ENCODE measurements around the gene EDARADD. TPM values are rescaled to one million over a fixed set of nuclear protein-coding genes. Genes with fewer than 3 reads are reported as not detected.

The EDARADD gene
- total RNA-seq, 1 experiment from 2014 or later = 0.15 TPM

GRCh38 chr1:236403905-236404696, 10.0 kb downstream of the EDARADD start:
- H3K9me3 ChIP-seq (ENCODE audit: low read depth, low read length, poor library complexity, severe bottlenecking) = no peaks in the 10 kb centered on the region
- TF ChIP-seq CTCF (conservative IDR thresholded peaks at IDR 0.05; ENCODE audit: low read depth, low read length) (no peak), EZH2 (IDR thresholded peaks at IDR 0.05; ENCODE audit: borderline replicate concordance, low read depth, low read length, poor library complexity, severe bottlenecking) (no peak)
- intact Hi-C loops (cut with micrococcal nuclease; ENCODE audit: unreplicated experiment) = no loop called here
- H3K36me3 ChIP-seq (ENCODE audit: insufficient read depth, low read length, poor library complexity, severe bottlenecking) = no peaks in the 10 kb centered on the region
- CTCF ChIA-PET = no interaction called here
- POLR2A ChIA-PET (ENCODE audit: low non-redundant PET) = no interaction called here
- no peaks in the 10 kb centered on the region for H3K4me1 ChIP-seq (ENCODE audit: insufficient read depth, low read length, poor library complexity, severe bottlenecking)
- no peak for DNase-seq (ENCODE audit: low spot score)
- H3K4me3 ChIP-seq (ENCODE audit: low read depth, low read length, poor library complexity, severe bottlenecking) = no peak overlapping the region
- no TSS peak for BruUV-seq (replicated peaks)
- H3K27ac ChIP-seq (ENCODE audit: low read depth, low read length, poor library complexity, severe bottlenecking) = no peak overlapping the region
- no peaks in the 10 kb centered on the region for H3K27me3 ChIP-seq (replicated peaks; ENCODE audit: insufficient read depth, low read depth, low read length, poor library complexity)

DNA sequence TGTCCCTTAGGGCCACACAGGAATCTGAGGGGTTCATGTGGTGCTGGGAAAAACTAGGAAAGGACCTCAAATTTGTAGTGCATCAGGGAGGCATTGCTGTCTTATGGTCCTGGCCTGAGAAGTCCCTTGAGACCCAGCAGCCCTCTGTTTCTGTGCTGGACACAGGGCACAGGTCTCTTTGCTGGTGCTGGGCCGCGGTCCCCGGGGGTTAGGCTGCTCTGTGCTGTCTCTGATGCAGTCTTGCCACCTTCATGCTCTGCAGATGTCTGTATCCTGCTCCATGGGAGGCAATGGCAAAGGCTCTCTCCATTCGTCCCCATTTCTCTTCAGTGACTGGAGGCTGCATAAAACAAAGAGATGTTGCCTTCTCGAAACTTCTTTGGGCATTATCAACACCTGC, 13.0 kb downstream of the EDARADD start:
- POLR2A ChIA-PET (ENCODE audit: low non-redundant PET) = no interaction called here

GRCh38 chr1:236413688-236414087, 19.6 kb downstream of the EDARADD start:
- ChIA-PET POLR2A (ENCODE audit: low non-redundant PET) (no interaction called here), CTCF (no interaction called here)
- Histone ChIP-seq H3K36me3 (ENCODE audit: insufficient read depth, low read length, poor library complexity, severe bottlenecking) (no peaks in the 10 kb centered on the region), H3K27me3 (replicated peaks; ENCODE audit: insufficient read depth, low read depth, low read length, poor library complexity) (no peaks in the 10 kb centered on the region), H3K27ac (ENCODE audit: low read depth, low read length, poor library complexity, severe bottlenecking) (no peak overlapping the region), H3K4me1 (ENCODE audit: insufficient read depth, low read length, poor library complexity, severe bottlenecking) (no peaks in the 10 kb centered on the region), H3K9me3 (ENCODE audit: low read depth, low read length, poor library complexity, severe bottlenecking) (no peaks in the 10 kb centered on the region), H3K4me3 (ENCODE audit: low read depth, low read length, poor library complexity, severe bottlenecking) (no peak overlapping the region)
- intact Hi-C loops (cut with micrococcal nuclease; ENCODE audit: unreplicated experiment) = no loop called here
- no peak for DNase-seq (ENCODE audit: low spot score)
- TF ChIP-seq EZH2 (IDR thresholded peaks at IDR 0.05; ENCODE audit: borderline replicate concordance, low read depth, low read length, poor library complexity, severe bottlenecking) = no peak
- no peak for TF ChIP-seq CTCF (conservative IDR thresholded peaks at IDR 0.05; ENCODE audit: low read depth, low read length)
- no TSS peak for BruUV-seq (replicated peaks)

More for the DNA sequence above, 13.0 kb downstream of the EDARADD start:
- Histone ChIP-seq H3K27me3 (replicated peaks; ENCODE audit: insufficient read depth, low read depth, low read length, poor library complexity) (no peaks in the 10 kb centered on the region), H3K4me1 (ENCODE audit: insufficient read depth, low read length, poor library complexity, severe bottlenecking) (no peaks in the 10 kb centered on the region), H3K9me3 (ENCODE audit: low read depth, low read length, poor library complexity, severe bottlenecking) (no peaks in the 10 kb centered on the region), H3K4me3 (ENCODE audit: low read depth, low read length, poor library complexity, severe bottlenecking) (no peak overlapping the region), H3K27ac (ENCODE audit: low read depth, low read length, poor library complexity, severe bottlenecking) (no peak overlapping the region), H3K36me3 (ENCODE audit: insufficient read depth, low read length, poor library complexity, severe bottlenecking) (no peaks in the 10 kb centered on the region)
- intact Hi-C loops (cut with micrococcal nuclease; ENCODE audit: unreplicated experiment) = no loop called here
- CTCF ChIA-PET = no interaction called here
- no TSS peak for BruUV-seq (replicated peaks)
- DNase-seq (ENCODE audit: low spot score) = no peak
- no peak for TF ChIP-seq EZH2 (IDR thresholded peaks at IDR 0.05; ENCODE audit: borderline replicate concordance, low read depth, low read length, poor library complexity, severe bottlenecking)
- no peak for TF ChIP-seq CTCF (conservative IDR thresholded peaks at IDR 0.05; ENCODE audit: low read depth, low read length)

All from A673 (cell line).